Heart right ventricle (tissue), 16 donors: Measurements from ENCODE around the gene GOLGA6A. TPM values are rescaled to one million over a fixed set of nuclear protein-coding genes. Genes with fewer than 3 reads are reported as not detected.
"Not testable (repeated sequence)": the region's sequence is repeated elsewhere in the genome, so short reads cannot be mapped to it uniquely, and the experiment has no call there.

Source experiments
- ATAC-seq, 8 donors: fragments of 200-7000 bp; cut with Tn5 transposase; one replicate each; pipeline ENCODE4 v1.9.1; 2020; ENCODE audit warnings: mild to moderate bottlenecking in 8 of 8, moderate library complexity in 8 of 8, moderate number of reproducible peaks in 1 of 8
- DNase-seq, 2 donors: peaks; one replicate each; pipeline ENCODE4 v3.0.0-alpha.2; 2020
- H3K27ac ChIP-seq, 10 donors: fragments of 200-600 bp; sonication (generic) in 2 of 10; one replicate each; pipeline versions ENCODE4 v1.5.0 to v1.8.0; 2020 to 2022; ENCODE audit warnings: mild to moderate bottlenecking in 3 of 10
- H3K27me3 ChIP-seq, 7 donors: fragments of 200-600 bp; one replicate each; pipeline ENCODE4 v1.8.0; 2021 to 2022; ENCODE audit warnings: mild to moderate bottlenecking in 2 of 7
- H3K36me3 ChIP-seq, 9 donors: fragments of 200-600 bp; sonication (generic) in 1 of 9; one replicate each; pipeline versions ENCODE4 v1.5.0 to v1.8.0; 2020 to 2022; ENCODE audit warnings: mild to moderate bottlenecking in 2 of 9
- H3K4me1 ChIP-seq, 9 donors: fragments of 200-600 bp; sonication (generic) in 1 of 9; one replicate each; pipeline versions ENCODE4 v1.5.0 to v1.8.0; 2020 to 2022; ENCODE audit warnings: mild to moderate bottlenecking in 4 of 9
- H3K4me3 ChIP-seq, 10 donors: fragments of 200-600 bp; sonication (generic) in 2 of 10; one replicate each; pipeline versions ENCODE4 v1.5.0 to v1.8.0; 2020 to 2022; ENCODE audit warnings: mild to moderate bottlenecking in 7 of 10, moderate library complexity in 2 of 10
- H3K9me3 ChIP-seq, 11 donors: fragments of 200-600 bp in 10 of 11; sonication (generic) in 2 of 11; one replicate each; pipeline versions ENCODE4 v1.5.0 to v1.8.0; 2013 to 2022; ENCODE audit warnings: mild to moderate bottlenecking in 2 of 11, control low read depth in 1 of 11, moderate library complexity in 1 of 11
- CTCF ChIP-seq, 9 donors: fragments of 200-600 bp; sonication (generic) in 2 of 9; IDR thresholded peaks; one replicate each; pipeline versions ENCODE4 v1.5.0 to v1.8.0; 2021 to 2022; ENCODE audit warnings: antibody characterized with exemption in 9 of 9, mild to moderate bottlenecking in 5 of 9, moderate library complexity in 1 of 9
- WGBS, 2 donors: extraction: QIAGEN DNeasy Blood & Tissue Kit; methylation state at CpG; one replicate each; pipeline ENCODE4 v1.1.7; 2013; ENCODE audit warnings: inconsistent platforms in 1 of 2; 5-methylcytosine and 5-hydroxymethylcytosine counted together
- intact Hi-C, 10 donors: fragments of 100-400 bp; cut with DNase I; formaldehyde crosslinking; loops; one replicate each; pipeline versions ENCODE4 v1.11.1 to v1.14.2; 2022
- polyA plus RNA-seq, 2 donors: library from polyadenylated mRNA; stranded (reverse); fragments of 200-250 nt; gene quantifications; one replicate each; pipeline ENCODE4 v1.2.3, GENCODE V29; 2013
- total RNA-seq, 10 donors: library from RNA; stranded (reverse); fragmentation: NEBNext Ultra II Directional in 3 of 10; extraction: Animal tissue kit (Norgen Biotek cat#: 25700) in 3 of 10; gene quantifications; one replicate each; pipeline versions ENCODE4 v1.2.1 to v1.2.4, GENCODE V29; 2021 to 2023
- donor health status: Arrhythmogenic right ventricular cardiomyopathy.
- donor health status: ischemic (EF 13 %, LVEDD 7.1; RV severe dilation, severe dysfunction).
- donor health status: healthy with polysubstance abuse.
- donor health status: DM: no; HTN: yes; CAD: no.
- donor health status: DM: no; HTN: no; CAD: no.
- donor health status: ischemic (EF 25% LVEDD 6.9; RV normal size, moderate dysfunction).
- donor health status: ischemic (EF 25% LVEDD 5.7; RV mildly dilated, moderate dysfunction).
- donor health status: healthy.
- donor health status: DM: yes; HTN: yes; CAD: no.
- donor health status: Ischemic cardiomyopathy.
- donor health status: ischemic (EF 35%, LVEDD 5.7; RV mildly dilated, moderate dysfunction).
- donor health status: nonischemic (EF 11% LVEDD 7.7; RV severe dilation, severe dysfunction).
- donor health status: DM: yes; HTN: yes; CAD: no.
- donor health status: PGD.
- donor health status: ischemic (EF 29% LVEDD 5.4; RV normal size, mild dysfunction).
- donor health status: nonischemic (EF 23%, LVEDD 6.1; RV moderate dilation, normal function).

The GOLGA6A gene
- total and polyA plus RNA-seq, 12 donors: not detected

- Histone ChIP-seq H3K36me3 (peaks cover 0 to 4% (median 0%) of the 10 kb centered on the region in 9 donors), H3K4me3 (no peak overlapping the region), H3K27ac (no peak overlapping the region), H3K9me3 (no peaks in the 10 kb centered on the region), H3K27me3 (no peaks in the 10 kb centered on the region), H3K4me1 (peaks cover 4 to 29% (median 17%) of the 10 kb centered on the region in 9 donors)
- intact Hi-C loops: loop anchor here in 2 of 10 donors (5.0 to 10.0 kb wide), 3 partner anchors 266 to 1741 kb away; no protein-coding TSS in a partner anchor
- no peak for ATAC-seq
- TF ChIP-seq CTCF (IDR thresholded peaks at IDR 0.05): no peak
- DNase-seq: no peak
- WGBS, 2 donors: 94 to 96% methylated on average over 2 of the region's 2 CpGs
Observed at GRCh38 chr15:74055804-74056203, 26.5 kb downstream of the GOLGA6A start.

- TF ChIP-seq CTCF (IDR thresholded peaks at IDR 0.05): peak; percentile 31 to 69 (median 60)
- Histone ChIP-seq H3K27ac (peak overlapping the region in 3 of 10 donors; percentile 35 to 52 (median 35)), H3K36me3 (peaks cover 0 to 4% (median 0%) of the 10 kb centered on the region in 9 donors), H3K4me3 (peak overlapping the region in 2 of 10 donors; percentile 12 to 16), H3K9me3 (no peaks in the 10 kb centered on the region), H3K27me3 (no peaks in the 10 kb centered on the region), H3K4me1 (peaks cover 5 to 42% (median 22%) of the 10 kb centered on the region in 9 donors)
- ATAC-seq (peak; percentile 68 to 86 (median 72)), DNase-seq (peak; percentile 58 to 76)
- WGBS, 2 donors: 12 to 27% methylated on average over 17 of the region's 17 CpGs
- intact Hi-C loops: loop anchor here in 5 of 10 donors (5.0 to 10.0 kb wide), 5 partner anchors 73 to 1739 kb away; no protein-coding TSS in a partner anchor
Observed at GRCh38 chr15:74053941-74054529, 28.3 kb downstream of the GOLGA6A start.

- intact Hi-C loops: loop anchor here in 5 of 10 donors (5.0 to 10.0 kb wide), 5 partner anchors 74 to 1739 kb away; no protein-coding TSS in a partner anchor
- ATAC-seq (no peak), DNase-seq (no peak)
- peaks cover 5 to 47% (median 24%) of the 10 kb centered on the region in 9 donors for H3K4me1 ChIP-seq
- H3K4me3 ChIP-seq: no peak overlapping the region
- 88 to 90% methylated on average over 15 of the region's 15 CpGs for WGBS, 2 donors
- H3K9me3 ChIP-seq: no peaks in the 10 kb centered on the region
- TF ChIP-seq CTCF (IDR thresholded peaks at IDR 0.05): no peak
- peaks cover 0 to 4% (median 0%) of the 10 kb centered on the region in 9 donors for H3K36me3 ChIP-seq
- no peaks in the 10 kb centered on the region for H3K27me3 ChIP-seq
- H3K27ac ChIP-seq: peak overlapping the region in 4 of 10 donors; percentile 31 to 52 (median 35)
Observed at GRCh38 chr15:74053517-74053916, 28.8 kb downstream of the GOLGA6A start.

GRCh38 chr15:74052271-74053260, 29.8 kb downstream of the GOLGA6A start:
- H3K36me3 ChIP-seq, H3K27me3 ChIP-seq, H3K4me3 ChIP-seq, DNase-seq, ATAC-seq, H3K9me3 ChIP-seq: not testable (repeated sequence)
- Histone ChIP-seq H3K27ac (peak overlapping the region in 9 of 10 donors; percentile 5 to 87 (median 79)), H3K4me1 (peaks cover 5 to 57% (median 33%) of the 10 kb centered on the region in 9 donors)
- 93% methylated on average over 42 of the region's 42 CpGs for WGBS, 2 donors
- intact Hi-C loops: loop anchor here in 5 of 10 donors (5.0 to 10.0 kb wide), 5 partner anchors 75 to 1738 kb away; no protein-coding TSS in a partner anchor
